Calu3 (cell line): ENCODE results near the gene HES2. TPM values are rescaled to one million over a fixed set of nuclear protein-coding genes. Genes with fewer than 3 reads are reported as not detected.

ENCODE experiments used
- BruUV-seq: library from RNA; stranded (reverse); fragments of 400-500 nt; replicated peaks from 2 replicates; lab custom pipeline; 2021; lab: Mats Ljungman, UMichigan
- CTCF ChIA-PET: fragments of 300-600 bp; sonication (Branson Sonifier 250); formaldehyde crosslinking; loops from one replicate; lab custom pipeline; 2022; ENCODE audit warnings: antibody characterized with exemption; lab: Charles Lee
- DNase-seq: peaks from one replicate; pipeline ENCODE4 v3.0.0; 2022
- H3K27ac Mint-ChIP-seq: one replicate; pipeline ENCODE4 v1.8.0; 2022; ENCODE audit warnings: mixed read lengths; ENCODE audit not compliant: unreplicated experiment
- H3K27me3 Mint-ChIP-seq: one replicate; pipeline ENCODE4 v1.8.0; 2022; ENCODE audit warnings: mixed read lengths; ENCODE audit not compliant: unreplicated experiment
- H3K36me3 Mint-ChIP-seq: one replicate; pipeline ENCODE4 v1.8.0; 2022; ENCODE audit warnings: mild to moderate bottlenecking, moderate library complexity, mixed read lengths; ENCODE audit not compliant: insufficient read depth, unreplicated experiment
- H3K4me1 Mint-ChIP-seq: one replicate; pipeline ENCODE4 v1.8.0; 2022; ENCODE audit warnings: mild to moderate bottlenecking, low read depth, mixed read lengths; ENCODE audit not compliant: unreplicated experiment
- H3K4me3 Mint-ChIP-seq: one replicate; pipeline ENCODE4 v1.8.0; 2022; ENCODE audit warnings: mild to moderate bottlenecking, low read depth, moderate library complexity, mixed read lengths; ENCODE audit not compliant: unreplicated experiment
- H3K9me3 Mint-ChIP-seq: one replicate; pipeline ENCODE4 v1.8.0; 2022; ENCODE audit warnings: low read depth, mixed read lengths; ENCODE audit not compliant: unreplicated experiment
- CTCF ChIP-seq: fragments of 200-600 bp; IDR thresholded peaks from one replicate; pipeline ENCODE4 v1.8.0; 2022; ENCODE audit warnings: antibody characterized with exemption; ENCODE audit not compliant: unreplicated experiment
- intact Hi-C: fragments of 100-400 bp; cut with micrococcal nuclease; formaldehyde crosslinking; loops from one replicate; pipeline ENCODE4 v1.10.0; 2022; ENCODE audit not compliant: unreplicated experiment
- total RNA-seq: library from RNA; stranded (reverse); gene quantifications from 2 replicates; pipeline ENCODE4 v1.2.3, GENCODE V29; 2022

The HES2 gene
- total RNA-seq, 1 experiment from 2014 or later, result not detected

- CTCF ChIA-PET, result no interaction called here
- no TSS peak for BruUV-seq
- no peak overlapping the region for H3K27ac Mint-ChIP-seq
- intact Hi-C loops, result no loop called here
- no peaks in the 10 kb centered on the region for H3K9me3 Mint-ChIP-seq
- H3K27me3 Mint-ChIP-seq, result peaks cover 53% of the 10 kb centered on the region
- TF ChIP-seq CTCF, result no peak
- peaks cover 9% of the 10 kb centered on the region for H3K4me1 Mint-ChIP-seq
- no peak overlapping the region for H3K4me3 Mint-ChIP-seq
- no peak for DNase-seq
- peaks cover 6% of the 10 kb centered on the region for H3K36me3 Mint-ChIP-seq
Observed at GRCh38 chr1:6416906-6417305, 2.8 kb downstream of the HES2 start.

- intact Hi-C loops, result no loop called here
- peaks cover 9% of the 10 kb centered on the region for H3K4me1 Mint-ChIP-seq
- no peak overlapping the region for H3K27ac Mint-ChIP-seq
- H3K9me3 Mint-ChIP-seq, result no peaks in the 10 kb centered on the region
- H3K36me3 Mint-ChIP-seq, result peaks cover 6% of the 10 kb centered on the region
- TF ChIP-seq CTCF, result no peak
- no TSS peak for BruUV-seq
- CTCF ChIA-PET, result no interaction called here
- peaks cover 46% of the 10 kb centered on the region for H3K27me3 Mint-ChIP-seq
- no peak overlapping the region for H3K4me3 Mint-ChIP-seq
- DNase-seq, result no peak
Observed at GRCh38 chr1:6416295-6416656, 3.4 kb downstream of the HES2 start.

GRCh38 chr1:6414881-6415626 is 4.7 kb downstream of the HES2 start:
- DNase-seq, result no peak
- peaks cover 42% of the 10 kb centered on the region for H3K27me3 Mint-ChIP-seq
- no TSS peak for BruUV-seq
- intact Hi-C loops, result no loop called here
- peaks cover 9% of the 10 kb centered on the region for H3K4me1 Mint-ChIP-seq
- no peak overlapping the region for H3K4me3 Mint-ChIP-seq
- TF ChIP-seq CTCF, result no peak
- CTCF ChIA-PET, result interaction anchor here (0.7 to 1.4 kb wide), 4 partner anchors 8 to 67 kb away, joined by 3 to 7 read pairs (median 3); no protein-coding TSS in a partner anchor
- peaks cover 2% of the 10 kb centered on the region for H3K36me3 Mint-ChIP-seq
- H3K9me3 Mint-ChIP-seq, result no peaks in the 10 kb centered on the region
- H3K27ac Mint-ChIP-seq, result no peak overlapping the region

GRCh38 chr1:6414443-6414844 is 5.3 kb downstream of the HES2 start:
- CTCF ChIA-PET, result interaction anchor here (0.7 to 1.4 kb wide), 4 partner anchors 9 to 66 kb away, joined by 3 to 7 read pairs (median 3); no protein-coding TSS in a partner anchor
- Mint-ChIP-seq H3K27me3 (peaks cover 42% of the 10 kb centered on the region), H3K4me1 (peaks cover 9% of the 10 kb centered on the region), H3K36me3 (no peaks in the 10 kb centered on the region), H3K9me3 (no peaks in the 10 kb centered on the region), H3K4me3 (no peak overlapping the region), H3K27ac (no peak overlapping the region)
- TF ChIP-seq CTCF, result peak; percentile 70
- intact Hi-C loops, result no loop called here
- peak; percentile 59 for DNase-seq
- BruUV-seq, result no TSS peak
